Measurements from ENCODE around the gene SDE2. TPM values are rescaled to one million over a fixed set of nuclear protein-coding genes. Genes with fewer than 3 reads are reported as not detected.

The SDE2 gene
- total and polyA plus RNA-seq, 12 donors: 3.1 to 20.3 (median 13.1) TPM

DNA sequence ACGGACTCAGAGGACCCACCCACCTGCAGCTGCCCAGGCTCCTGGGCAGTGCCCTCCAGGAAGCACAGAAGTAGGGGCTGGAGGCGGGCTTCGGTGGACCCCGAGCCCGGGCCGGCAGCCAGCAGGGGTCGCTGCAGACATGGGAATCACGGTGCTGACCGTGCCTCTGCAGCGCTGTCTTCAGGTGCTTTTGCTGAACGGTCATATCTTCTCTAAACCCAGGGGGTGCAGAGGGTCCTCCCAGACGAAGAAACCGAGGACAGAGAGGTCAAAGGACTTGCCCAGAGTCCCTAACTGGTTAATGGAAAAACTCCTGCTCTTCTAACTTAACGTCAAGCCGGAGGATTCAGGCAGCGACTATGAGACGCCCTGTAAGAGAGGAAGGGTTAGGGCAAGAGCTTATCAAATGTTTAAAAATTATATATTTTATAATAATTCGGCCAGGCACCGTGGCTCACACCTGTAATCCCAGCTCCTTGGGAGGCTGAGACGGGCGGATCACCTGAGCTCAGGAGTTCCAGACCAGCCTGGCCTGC lies 36.6 kb downstream of the SDE2 start:
- no peaks in the 10 kb centered on the region for H3K36me3 ChIP-seq
- DNase-seq (peak; percentile 25 to 57), ATAC-seq (peak in 5 of 8 donors; percentile 46 to 70 (median 61))
- peaks cover 0 to 7% (median 0%) of the 10 kb centered on the region in 9 donors for H3K4me1 ChIP-seq
- no peak overlapping the region for H3K4me3 ChIP-seq
- intact Hi-C loops (cut with DNase I): no loop called here
- no peaks in the 10 kb centered on the region for H3K9me3 ChIP-seq
- TF ChIP-seq, protein P1, sequence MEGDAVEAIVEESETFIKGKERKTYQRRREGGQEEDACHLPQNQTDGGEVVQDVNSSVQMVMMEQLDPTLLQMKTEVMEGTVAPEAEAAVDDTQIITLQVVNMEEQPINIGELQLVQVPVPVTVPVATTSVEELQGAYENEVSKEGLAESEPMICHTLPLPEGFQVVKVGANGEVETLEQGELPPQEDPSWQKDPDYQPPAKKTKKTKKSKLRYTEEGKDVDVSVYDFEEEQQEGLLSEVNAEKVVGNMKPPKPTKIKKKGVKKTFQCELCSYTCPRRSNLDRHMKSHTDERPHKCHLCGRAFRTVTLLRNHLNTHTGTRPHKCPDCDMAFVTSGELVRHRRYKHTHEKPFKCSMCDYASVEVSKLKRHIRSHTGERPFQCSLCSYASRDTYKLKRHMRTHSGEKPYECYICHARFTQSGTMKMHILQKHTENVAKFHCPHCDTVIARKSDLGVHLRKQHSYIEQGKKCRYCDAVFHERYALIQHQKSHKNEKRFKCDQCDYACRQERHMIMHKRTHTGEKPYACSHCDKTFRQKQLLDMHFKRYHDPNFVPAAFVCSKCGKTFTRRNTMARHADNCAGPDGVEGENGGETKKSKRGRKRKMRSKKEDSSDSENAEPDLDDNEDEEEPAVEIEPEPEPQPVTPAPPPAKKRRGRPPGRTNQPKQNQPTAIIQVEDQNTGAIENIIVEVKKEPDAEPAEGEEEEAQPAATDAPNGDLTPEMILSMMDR (IDR thresholded peaks at IDR 0.05): peak; percentile 22 to 83 (median 61)
- H3K27ac ChIP-seq: no peak overlapping the region
- peaks cover 0 to 16% (median 0%) of the 10 kb centered on the region in 7 donors for H3K27me3 ChIP-seq
- WGBS, 2 donors: 29 to 33% methylated on average over 21 of the region's 21 CpGs

DNA sequence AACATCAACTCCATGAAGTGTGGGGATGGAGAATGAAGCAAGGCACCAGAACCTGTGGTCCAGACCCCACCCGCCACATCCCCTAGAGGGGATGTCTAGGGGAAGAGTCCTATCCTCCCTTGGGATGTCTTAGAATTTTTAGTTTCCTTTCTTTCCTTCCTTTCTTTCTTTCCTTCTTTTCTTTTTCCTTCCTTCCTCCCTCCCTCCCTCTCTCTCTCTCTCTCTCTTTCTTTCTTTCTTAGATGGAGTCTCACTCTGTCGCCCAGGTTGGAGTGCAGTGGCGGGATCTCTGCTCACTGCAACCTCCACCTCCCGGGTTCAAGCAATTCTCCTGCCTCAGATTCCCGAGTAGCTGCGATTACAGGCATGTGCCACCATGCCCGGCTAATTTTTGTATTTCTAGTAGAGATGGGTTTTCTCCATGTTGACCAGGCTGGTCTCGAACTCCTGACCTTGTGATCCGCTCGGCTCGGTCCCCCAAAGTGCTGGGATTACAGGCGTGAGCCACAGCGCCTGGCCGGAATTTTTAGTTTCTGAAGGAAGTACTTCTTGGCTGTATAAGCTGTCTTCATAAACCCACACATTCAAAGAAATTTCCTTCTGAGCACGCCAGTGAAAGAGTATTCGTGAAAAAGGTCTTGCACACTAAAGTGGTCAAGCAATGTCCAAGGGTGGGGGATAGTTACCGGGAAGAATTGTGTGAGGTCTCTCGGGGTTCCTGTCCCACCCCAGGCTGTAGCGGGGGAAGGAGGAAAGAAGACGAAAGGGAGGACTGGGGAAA lies 37.3 kb downstream of the SDE2 start:
- no peak for DNase-seq
- Histone ChIP-seq H3K9me3 (no peaks in the 10 kb centered on the region), H3K36me3 (no peaks in the 10 kb centered on the region), H3K27me3 (peaks cover 0 to 16% (median 0%) of the 10 kb centered on the region in 7 donors), H3K27ac (no peak overlapping the region), H3K4me1 (peaks cover 0 to 7% (median 0%) of the 10 kb centered on the region in 9 donors), H3K4me3 (no peak overlapping the region)
- TF ChIP-seq, protein P1 (IDR thresholded peaks at IDR 0.05): no peak
- ATAC-seq: peak in 1 of 8 donors; percentile 11
- intact Hi-C loops (cut with DNase I): no loop called here
- WGBS, 2 donors: 66 to 75% methylated on average over 19 to 20 of the region's 20 CpGs

- Histone ChIP-seq H3K27ac (no peak overlapping the region), H3K4me1 (peaks cover 0 to 7% (median 0%) of the 10 kb centered on the region in 9 donors), H3K9me3 (no peaks in the 10 kb centered on the region), H3K36me3 (no peaks in the 10 kb centered on the region), H3K4me3 (no peak overlapping the region), H3K27me3 (peaks cover 0 to 16% (median 0%) of the 10 kb centered on the region in 7 donors)
- intact Hi-C loops (cut with DNase I): no loop called here
- DNase-seq: no peak
- no peak for ATAC-seq
- TF ChIP-seq, protein P1 (IDR thresholded peaks at IDR 0.05): no peak
- WGBS, 2 donors: 60 to 70% methylated on average over 3 of the region's 3 CpGs
Observed at GRCh38 chr1:225958041-225958440, 41.1 kb downstream of the SDE2 start.

DNA sequence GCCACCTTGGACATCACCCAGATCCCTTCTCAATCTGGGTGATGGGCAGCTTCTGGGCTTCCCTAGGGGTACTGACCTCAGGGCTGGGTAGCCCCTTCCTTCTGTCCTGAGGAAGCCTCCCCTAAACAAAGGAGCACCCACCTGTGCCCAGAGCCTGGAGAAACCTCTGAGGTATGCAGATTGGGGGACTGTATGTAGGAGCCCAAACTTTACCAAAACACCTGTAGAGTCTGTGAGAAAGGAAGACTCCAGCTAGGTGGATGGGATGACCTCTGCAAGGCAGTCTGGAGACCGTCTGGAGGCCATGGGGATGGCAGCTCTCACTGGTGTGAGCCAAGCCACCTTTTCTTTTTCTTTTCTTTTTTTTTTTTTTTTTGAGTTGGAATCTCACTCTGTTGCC lies 44.4 kb downstream of the SDE2 start:
- H3K36me3 ChIP-seq: no peaks in the 10 kb centered on the region
- no peak for DNase-seq
- TF ChIP-seq, protein P1 (IDR thresholded peaks at IDR 0.05): no peak
- H3K27ac ChIP-seq: no peak overlapping the region
- no peaks in the 10 kb centered on the region for H3K9me3 ChIP-seq
- H3K27me3 ChIP-seq: peaks cover 0 to 9% (median 0%) of the 10 kb centered on the region in 7 donors
- 83 to 86% methylated on average over 1 of the region's 1 CpG for WGBS, 2 donors
- no peak overlapping the region for H3K4me3 ChIP-seq
- intact Hi-C loops (cut with DNase I): no loop called here
- peaks cover 0 to 4% (median 0%) of the 10 kb centered on the region in 9 donors for H3K4me1 ChIP-seq
- ATAC-seq: no peak
